ENCODE data around the gene THSD8. TPM values are rescaled to one million over a fixed set of nuclear protein-coding genes. Genes with fewer than 3 reads are reported as not detected.

Gene THSD8
- total RNA-seq, 1 donor from 2014 or later, result 1.5 TPM

DNA sequence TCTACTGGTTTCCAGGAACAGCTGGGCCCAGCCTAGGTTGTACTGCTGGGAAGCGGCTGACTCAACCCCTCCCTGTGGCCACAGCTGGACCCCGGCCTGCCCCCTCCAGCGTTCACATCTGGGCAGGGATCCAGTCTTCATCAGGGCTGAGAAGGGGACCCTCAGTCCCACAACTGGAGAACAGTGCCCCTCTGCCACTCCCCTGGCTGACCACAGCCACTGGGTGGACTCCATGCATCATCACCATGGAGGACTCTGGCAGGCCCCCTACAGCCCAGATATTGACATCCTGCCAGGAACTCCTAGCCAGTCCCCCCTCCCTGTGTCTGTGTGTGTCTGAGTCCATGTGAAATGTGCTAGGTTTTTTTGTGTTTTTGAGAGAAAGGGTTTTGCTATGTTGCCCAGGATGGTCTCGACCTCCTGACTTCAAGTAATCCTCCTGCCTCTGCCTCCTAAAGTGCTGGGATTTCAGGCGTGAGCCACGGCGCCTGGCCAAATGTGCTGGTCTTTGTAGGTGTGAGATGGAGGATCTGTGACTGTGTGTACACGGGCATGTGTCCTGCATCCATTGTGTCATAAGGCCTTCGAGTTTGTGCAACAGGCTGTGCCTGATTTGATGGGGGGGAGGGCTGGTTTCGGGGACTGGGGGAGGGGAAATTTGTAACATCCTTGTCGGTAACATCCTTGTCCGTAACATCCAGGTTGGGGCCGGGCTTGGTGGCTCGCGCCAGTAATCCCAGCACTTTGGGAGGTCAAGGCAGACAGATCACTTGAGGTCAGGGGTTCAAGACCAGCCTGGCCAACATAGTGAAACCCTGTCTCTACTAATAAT is 22.5 kb upstream of the THSD8 start:
- DNase-seq (ENCODE audit: low spot score), result peak; percentile 69
- ATAC-seq, result no peak

DNA sequence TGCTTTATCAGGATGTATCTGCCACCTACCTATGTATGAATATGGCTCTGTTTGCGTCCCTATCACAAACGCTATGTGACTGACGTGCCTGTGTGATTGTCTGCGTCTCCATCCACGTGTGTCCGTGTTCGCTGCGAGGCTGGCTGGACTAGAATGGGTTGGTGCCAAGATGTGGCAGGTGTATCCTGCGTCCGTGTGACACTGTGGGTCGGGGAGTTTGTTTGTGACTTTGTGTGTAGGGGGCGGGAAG is 19.8 kb upstream of the THSD8 start:
- no peak for ATAC-seq
- DNase-seq (ENCODE audit: low spot score), result no peak

DNA sequence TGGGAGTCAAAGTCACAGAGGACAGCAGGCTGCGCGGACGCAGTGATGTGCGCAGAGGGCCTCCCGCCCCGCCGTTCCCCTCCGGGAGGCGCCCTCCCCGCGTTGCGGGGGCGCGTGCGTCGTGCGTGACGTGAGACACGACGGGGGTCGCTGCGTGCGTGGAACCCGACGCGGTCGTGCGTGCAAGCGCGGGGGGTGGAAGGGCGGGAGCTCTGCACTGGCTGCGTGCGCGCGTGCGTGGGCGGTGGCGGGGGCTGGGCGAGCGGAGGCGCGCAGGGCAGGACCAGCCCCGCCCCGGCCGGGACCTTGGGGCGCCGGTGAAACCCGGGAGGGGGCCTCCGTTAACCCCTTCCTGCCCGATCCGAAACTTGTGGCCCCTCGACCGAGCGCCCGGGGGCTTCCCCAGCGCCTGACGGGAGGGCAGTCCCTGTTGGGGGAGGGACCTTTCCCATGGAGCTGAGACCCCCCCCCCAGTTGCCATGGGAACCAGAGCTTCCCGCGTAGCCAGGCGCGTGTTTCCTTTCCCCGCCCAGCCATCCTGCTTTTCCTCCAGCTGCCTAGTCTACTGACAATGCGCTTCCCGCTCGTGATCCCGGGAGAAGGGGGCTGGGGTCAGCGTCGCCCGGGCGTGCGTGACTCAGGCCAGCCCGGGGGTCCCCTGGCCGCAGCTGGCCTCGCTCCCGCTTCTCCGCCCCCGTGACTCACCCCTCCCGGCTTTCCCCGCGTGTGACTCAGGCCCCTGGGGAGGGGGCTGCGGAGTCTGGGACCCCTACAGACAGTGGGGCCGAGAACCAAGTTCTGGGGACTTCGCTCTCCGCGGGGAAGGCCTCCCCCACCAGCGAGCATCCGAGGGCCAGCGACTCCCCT is 19.2 kb upstream of the THSD8 start:
- peak; percentile 86 for DNase-seq (ENCODE audit: low spot score)
- ATAC-seq, result peak; percentile 66

DNA sequence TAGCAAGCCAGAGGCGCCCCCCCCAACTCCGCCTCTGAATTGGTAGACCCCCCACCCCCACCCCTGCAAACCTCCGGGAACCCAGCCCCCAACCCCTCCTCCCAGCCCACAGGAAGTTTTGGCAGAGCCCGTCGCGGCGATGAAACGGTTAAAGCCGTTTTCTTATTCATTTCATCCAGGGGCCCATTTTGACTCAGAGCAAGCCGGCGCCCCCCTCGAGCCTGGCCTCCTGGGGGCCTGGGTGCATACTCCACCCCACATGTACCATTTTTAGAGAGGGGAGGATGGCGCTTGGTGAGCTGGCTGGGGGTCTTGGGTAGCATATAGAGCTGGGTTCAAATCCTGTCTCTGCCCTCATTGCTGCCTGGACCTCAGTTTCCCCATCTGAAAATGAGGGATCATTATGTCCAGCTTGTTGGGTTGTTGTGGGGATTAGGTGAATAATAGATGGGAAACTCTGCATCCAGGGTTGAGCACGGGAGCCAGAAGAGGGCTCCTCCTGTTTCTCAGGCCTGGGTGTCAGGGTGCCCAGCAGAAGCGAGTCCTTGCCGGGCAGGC is 18.5 kb upstream of the THSD8 start:
- no peak for DNase-seq (ENCODE audit: low spot score)
- ATAC-seq, result no peak

DNA sequence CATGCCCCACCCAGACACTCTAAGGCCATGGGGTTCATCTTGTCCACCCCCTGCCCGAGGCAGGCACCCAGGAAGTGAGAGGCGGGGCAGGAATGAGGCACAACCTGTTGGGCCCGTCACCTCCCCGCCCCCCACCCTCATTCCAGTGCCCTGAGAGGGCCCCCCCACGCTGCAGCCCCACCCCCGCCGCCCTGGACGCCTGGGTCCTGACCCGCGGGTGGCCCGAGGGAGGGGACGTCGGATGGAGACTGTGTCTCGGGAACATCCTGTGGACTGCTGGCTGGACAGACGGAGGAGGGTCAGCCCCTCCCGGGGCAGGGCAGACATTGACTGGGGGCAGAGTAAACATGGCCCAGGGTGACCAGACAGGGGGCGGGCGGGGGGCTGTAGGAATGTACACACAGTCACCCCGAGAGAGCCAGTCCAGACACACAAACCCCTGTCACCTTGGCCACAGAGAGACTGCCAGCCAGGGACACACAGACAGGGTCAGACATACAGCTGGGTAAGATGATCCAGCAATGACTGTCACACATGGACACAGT is 17.9 kb upstream of the THSD8 start:
- DNase-seq (ENCODE audit: low spot score) (peak; percentile 60), ATAC-seq (peak; percentile 4)

DNA sequence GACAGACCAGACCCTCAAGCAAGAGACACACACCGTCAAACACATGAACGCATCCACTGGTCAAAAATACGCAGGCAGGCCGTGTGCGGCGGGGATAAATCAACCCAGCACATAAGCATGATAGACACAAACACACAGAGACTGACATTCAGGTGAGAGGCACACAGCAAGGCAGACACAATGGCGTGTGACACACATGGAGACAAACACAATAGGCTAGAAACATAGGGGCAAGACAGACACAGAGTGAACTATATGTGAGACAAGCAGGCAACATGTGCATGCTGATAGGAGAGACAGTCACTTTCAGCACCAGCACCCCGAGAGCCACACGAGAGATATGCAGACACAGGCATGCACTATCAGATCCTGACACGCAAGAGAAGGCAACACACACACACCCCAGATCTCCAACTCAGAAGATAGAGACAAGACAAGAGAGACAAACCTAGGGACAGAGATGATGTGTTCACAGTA is 17.4 kb upstream of the THSD8 start:
- ATAC-seq (no peak), DNase-seq (ENCODE audit: low spot score) (no peak)

DNA sequence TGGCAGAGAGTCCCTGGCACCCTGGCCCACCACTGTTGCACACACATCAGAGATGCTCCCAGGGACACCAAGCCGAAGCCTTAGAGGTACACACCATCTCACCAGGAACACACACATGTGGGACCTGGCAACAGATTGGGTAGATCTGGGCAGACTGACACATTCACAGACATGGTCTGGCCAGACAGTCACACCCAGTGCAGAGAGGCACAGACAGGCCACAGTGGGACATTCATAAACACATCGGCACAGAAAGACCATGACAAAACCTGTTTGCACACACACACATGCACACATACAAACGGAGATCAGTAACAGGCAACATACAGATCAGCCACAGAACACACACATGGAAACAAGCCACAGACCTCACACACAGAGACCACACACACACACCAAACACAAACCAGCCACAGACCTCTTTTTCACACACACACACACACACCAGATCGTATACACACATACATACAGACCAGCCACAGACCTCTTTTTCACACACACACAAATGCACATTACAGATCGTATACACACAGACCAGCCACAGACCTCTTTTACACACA is 16.9 kb upstream of the THSD8 start:
- DNase-seq (ENCODE audit: low spot score) (no peak), ATAC-seq (no peak)

DNA sequence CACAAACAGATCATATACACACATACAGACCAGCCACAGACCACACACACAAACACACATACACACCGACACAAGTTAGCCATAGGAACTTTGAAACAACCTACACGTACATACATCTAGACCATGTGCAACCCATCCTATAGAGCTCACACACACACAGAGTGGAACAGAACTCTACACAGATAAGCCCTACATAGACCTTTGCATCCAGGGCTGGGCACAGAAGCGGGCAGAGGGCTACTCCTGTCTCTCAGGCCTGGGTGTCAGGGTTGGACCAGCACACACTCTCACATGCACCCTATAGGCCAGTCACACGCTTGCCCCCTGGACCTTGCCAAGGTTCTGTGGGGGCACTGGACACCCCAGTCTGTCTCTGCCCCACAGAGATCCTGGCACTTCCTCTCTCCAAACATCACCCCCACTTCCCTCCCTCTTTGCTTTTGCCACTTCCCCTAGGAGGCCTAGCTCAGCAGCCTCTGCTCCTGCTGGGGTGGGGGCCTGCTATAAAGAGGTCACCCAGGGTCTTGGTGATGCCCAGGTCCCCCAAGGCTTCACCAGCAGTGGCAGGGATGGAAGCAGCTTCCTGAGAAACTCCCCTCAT is 16.3 kb upstream of the THSD8 start:
- DNase-seq (ENCODE audit: low spot score), result no peak
- ATAC-seq, result no peak

DNA sequence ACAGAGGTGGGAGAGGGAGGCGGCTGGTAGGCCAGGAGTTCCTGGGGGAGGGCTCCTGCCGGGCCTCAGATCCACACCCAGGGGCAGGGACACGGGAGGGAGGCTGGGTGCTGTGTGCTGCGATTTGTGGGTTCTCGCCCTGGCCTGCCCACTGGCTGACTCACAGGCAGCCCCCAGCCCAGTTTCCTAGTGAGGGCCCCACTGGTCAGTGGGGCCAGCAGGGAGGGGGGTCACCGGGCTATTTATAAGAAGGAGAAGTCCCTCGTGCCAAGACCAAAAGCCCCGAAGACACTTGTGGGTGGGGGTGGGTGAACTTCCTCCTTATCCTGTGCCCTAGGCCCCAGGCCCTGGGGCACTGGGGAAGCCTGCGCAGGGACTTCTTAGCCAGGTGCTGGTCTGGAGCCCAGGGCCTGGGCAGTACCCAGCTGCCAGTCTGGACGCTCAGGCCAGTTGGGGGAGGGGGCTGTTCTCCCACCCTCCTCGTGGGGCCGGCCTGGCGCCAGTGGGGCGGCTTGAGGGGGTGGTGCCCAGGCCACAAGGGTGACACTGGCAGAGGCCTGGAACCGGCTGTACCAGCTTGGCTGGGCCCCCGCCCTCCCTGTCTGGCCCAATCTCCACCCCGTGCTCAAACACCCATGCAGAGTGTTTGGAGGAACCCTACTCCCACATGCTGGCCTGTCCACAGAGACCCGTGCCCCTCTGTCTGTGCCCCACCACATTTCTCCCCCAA is 15.6 kb upstream of the THSD8 start:
- DNase-seq (ENCODE audit: low spot score) (peak; percentile 73), ATAC-seq (no peak)

DNA sequence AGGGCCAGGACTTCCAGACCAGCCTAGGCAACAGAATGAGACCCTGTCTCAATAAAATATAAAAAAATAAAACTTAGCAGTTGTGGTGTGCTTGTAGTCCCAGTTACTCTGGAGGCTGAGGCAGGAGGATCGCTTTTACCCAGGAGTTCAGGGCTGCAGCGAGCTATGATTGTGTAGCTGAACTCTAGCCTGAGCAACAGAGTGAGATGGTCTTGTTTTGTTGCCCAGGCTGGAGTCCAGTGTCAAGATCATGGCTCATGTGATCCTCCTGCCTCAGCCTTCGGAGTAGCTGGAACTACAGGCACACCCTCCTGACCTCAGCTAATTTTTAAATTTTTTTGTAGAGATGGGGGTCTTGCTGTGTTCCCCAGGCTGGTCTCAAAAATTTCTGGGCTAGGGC is 14.9 kb upstream of the THSD8 start:
- ATAC-seq (no peak), DNase-seq (ENCODE audit: low spot score) (no peak)

DNA sequence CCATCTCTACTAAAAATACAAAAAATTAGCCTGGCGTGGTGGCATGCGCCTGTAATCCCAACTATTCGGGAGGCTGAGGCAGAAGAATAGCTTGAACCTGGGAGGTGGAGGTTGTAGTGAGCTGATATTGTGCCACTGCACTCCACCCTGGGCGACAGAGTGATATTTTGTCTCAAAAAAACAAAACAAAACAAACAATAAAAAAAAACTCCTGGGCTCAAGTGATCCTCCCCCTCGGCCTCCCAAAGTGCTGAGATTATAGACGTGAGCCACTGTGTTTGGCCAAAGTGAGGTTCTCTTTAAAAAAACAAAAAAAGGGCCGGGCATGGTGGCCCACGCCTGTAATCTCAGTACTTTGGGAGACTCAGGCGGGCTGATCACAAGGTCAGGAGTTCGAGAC is 14.4 kb upstream of the THSD8 start:
- DNase-seq (ENCODE audit: low spot score), result no peak
- ATAC-seq, result no peak

DNA sequence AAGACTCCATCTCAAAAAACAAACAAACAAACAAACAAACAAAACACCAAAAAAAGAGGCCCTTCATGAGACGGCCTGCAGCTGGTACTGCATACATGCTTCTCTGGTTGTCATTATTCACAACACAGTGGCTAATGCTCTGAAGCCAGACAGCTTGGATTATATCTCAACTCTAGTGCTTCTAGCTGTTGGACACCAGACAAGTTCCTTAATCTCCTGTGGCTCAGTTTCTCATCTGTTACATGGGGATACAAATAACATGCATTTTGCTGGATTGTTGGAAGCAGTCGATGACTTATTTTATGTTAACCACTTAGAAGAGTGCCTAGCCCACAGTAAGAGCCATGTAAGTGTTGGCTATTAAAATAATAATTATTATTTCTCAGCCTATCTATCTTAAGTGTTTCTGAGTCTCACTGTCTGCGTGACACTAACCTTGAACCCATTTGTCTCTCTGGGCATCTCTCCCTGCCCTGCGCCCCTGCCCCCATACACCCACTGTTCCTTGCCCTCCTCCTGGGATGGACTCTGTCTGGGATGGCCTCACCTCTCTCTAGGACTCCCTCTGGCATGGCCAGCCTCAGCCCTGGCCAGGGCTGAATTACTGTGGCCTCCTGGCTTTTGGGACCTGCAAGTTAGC is 13.7 kb upstream of the THSD8 start:
- DNase-seq (ENCODE audit: low spot score), result no peak
- no peak for ATAC-seq

DNA sequence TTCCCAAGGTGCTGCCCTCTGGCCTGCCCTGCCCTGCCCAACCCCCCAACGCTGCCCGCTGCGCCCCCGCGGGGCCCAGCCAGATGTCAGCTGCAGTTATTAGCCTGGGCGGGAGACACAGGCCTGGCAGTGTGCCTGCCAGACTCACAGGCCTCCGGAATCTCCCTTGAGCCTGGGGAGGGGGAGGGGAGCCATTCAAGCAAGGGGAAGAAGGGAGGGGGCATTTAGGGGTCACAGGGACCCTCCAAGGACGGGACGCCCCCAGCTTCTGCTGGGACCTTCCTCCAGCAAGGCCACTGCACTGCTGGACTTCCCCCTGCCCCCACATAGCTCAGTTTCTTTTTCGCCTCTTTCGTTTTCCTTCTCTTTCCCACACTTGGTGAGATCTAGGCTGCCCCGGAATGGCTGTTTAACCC is 13.2 kb upstream of the THSD8 start:
- peak; percentile 85 for DNase-seq (ENCODE audit: low spot score)
- ATAC-seq, result peak; percentile 1

DNA sequence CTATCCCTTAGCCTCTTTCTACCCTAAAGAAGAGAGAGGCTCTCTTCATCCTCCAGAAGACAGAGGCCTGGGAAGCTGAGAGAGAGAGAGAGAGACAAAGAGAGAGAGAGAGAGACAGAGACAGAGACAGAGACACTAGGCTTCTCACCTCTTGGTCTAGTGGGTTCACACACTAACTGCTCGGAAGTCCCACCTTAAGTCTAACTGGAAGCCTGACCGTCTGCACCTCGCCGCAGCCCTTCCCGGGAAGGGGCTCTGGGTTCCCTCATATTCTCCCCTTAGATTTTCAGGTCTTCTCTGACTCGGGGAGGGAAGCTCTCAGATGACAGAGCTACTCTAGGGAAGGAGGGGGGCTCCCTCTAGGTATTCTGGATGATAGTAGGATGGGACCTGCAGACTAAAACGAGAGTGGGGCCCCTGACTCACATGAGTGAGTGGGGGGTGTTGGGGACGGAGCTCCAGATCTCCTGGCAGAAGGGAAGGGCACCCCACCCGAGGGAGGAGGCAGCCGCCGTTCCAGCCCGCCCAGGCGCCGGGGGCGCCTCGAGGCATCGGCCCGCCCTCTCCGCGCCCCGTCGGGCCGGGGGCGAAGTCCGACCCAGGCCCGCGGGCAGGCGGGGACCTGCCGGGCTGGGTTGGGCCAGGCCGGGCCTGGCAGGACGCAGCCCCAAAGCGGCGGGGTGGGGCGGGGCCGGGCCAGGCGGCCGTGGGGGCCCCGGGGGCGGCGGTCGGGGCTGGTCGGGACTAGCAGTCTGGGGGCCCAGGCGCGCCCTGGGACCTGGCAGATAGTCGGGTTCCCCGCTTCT is 12.6 kb upstream of the THSD8 start:
- no peak for DNase-seq (ENCODE audit: low spot score)
- ATAC-seq, result peak; percentile 33

DNA sequence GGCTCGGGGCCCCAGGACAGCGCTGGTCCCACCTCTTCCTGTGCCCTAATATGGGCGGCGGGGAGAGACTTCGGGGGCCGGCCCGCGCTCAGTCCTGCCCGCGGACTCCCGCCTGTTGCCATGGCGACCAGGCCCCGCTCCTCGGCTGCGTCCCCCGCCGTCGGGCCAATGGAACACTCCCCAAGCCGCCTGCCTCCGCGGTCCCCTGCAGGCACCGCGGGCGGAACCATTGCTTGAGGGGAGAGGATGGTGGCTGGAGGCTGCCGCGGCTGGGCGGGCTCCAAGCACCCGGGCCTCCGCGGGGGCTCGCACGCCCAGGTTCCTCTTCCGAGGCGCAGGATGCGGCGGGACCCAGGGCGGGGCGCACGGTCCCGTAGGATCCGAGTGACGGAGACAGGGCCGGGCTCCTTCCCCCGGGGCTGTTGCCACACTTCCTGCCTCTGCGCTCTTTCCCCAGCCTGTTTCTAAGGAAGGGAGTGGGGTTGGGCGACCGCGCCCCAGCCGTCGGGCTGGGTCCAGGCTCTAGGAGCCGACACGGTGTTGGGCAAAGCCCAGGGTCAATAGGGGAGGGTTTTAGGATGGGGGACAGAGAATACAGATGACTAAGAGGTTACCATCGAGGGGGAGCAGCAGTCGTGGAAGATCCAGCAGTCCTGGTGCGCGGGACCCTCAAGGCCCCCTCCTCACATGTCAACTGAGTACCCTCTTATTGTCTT is 11.8 kb upstream of the THSD8 start:
- ATAC-seq (peak; percentile 50), DNase-seq (ENCODE audit: low spot score) (peak; percentile 97)

DNA sequence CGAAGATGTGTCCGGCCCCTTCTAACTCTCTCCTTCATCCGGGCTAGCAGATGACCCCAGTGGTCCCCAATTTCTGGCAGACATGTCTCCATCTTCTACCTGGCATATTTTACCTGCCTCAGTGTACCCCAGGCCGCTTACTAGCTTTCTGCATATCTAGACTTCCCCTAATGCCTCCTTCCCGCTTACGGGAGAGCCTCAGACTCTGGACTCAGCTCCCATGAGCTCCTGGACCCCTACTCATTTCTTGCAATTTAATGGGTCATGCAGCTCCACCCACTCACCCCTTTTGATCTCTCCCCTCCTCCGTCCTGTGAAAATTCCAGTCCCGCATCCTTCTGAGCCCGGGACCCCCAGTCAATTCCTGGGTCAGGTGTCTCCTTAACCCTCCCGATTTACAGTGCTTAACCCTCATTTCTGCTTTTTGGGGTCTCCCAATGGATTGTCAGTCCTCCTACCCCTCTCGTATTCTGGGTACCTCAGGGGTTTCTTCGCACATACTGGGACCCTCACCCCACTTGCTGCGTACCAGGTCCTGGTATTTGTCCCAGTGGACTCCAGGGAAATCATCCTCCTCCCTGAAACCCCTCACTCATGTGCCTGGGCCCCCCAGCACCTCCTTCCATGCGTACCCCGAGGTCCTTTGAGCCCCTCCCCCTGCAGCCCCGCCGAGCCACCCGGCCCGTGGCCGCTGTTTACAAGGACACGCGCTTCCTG is 11.1 kb upstream of the THSD8 start:
- DNase-seq (ENCODE audit: low spot score) (no peak), ATAC-seq (no peak)

DNA sequence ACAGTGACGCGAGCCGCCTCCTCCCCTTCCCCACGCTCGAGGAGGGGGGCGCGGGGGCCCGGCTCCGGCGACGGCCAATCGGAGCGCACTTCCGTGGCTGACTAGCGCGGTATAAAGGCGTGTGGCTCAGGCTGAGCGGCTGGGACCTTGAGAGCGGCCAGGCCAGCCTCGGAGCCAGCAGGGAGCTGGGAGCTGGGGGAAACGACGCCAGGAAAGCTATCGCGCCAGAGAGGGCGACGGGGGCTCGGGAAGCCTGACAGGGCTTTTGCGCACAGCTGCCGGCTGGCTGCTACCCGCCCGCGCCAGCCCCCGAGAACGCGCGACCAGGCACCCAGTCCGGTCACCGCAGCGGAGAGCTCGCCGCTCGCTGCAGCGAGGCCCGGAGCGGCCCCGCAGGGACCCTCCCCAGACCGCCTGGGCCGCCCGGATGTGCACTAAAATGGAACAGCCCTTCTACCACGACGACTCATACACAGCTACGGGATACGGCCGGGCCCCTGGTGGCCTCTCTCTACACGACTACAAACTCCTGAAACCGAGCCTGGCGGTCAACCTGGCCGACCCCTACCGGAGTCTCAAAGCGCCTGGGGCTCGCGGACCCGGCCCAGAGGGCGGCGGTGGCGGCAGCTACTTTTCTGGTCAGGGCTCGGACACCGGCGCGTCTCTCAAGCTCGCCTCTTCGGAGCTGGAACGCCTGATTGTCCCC is 10.4 kb upstream of the THSD8 start, which contains the start of gene JUNB:
Gene JUNB (plus strand): TSS at position 142 of the 706 bp plus-strand sequence. CDS start 286 bp downstream, at position 428.
- peak; percentile 99 for DNase-seq (ENCODE audit: low spot score)
- peak; percentile 55 for ATAC-seq
